ENCODE results near the gene PLA2G4B. TPM values are rescaled to one million over a fixed set of nuclear protein-coding genes. Genes with fewer than 3 reads are reported as not detected.

Gene PLA2G4B
- total and polyA plus RNA-seq, 7 experiments from 2014 or later, result 0.98 to 69.9 (median 33.7) TPM

DNA sequence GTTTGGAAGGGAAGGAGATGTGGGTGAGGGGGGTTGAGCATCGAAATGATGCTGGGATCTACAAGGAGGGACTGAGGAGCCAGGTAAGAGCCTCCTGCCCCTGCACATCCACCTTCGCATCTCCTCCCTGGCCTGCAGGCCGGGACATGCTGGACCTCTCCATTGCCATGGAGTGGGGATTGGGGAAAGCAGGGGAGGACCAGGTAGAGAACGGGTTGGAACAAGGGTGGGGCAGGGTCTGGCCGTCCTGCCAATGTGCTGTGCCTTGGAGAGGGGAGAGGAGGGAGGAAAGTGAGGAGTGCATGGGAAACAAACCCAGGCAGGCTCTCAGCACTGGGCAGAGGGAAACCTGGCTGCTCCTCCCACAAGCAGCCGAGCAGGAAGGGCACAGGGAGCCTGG, 10.6 kb downstream of the PLA2G4B start:
- H3K27me3 Mint-ChIP-seq, result no peaks in the 10 kb centered on the region
- Histone ChIP-seq H3K27me3 (ENCODE audit: control insufficient read depth in 2 of 2, insufficient read depth in 2 of 2, low read length in 2 of 2) (no peaks in the 10 kb centered on the region), H3K4me3 (ENCODE audit: low read length) (no peak overlapping the region), H3K27ac (ENCODE audit: low read depth, low read length) (no peak overlapping the region), H3K36me3 (ENCODE audit: control insufficient read depth in 2 of 3, insufficient read depth in 3 of 3, low read length in 3 of 3) (peaks cover 0 to 45% (median 0%) of the 10 kb centered on the region in 3 experiments), H3K9me3 (ENCODE audit: control insufficient read depth in 2 of 3, low read length in 3 of 3) (no peaks in the 10 kb centered on the region), H3K4me1 (ENCODE audit: control insufficient read depth in 2 of 2, insufficient read depth in 2 of 2, low read length in 2 of 2) (no peaks in the 10 kb centered on the region)
- intact Hi-C loops (cut with micrococcal nuclease), result no loop called here
- H3K27ac Mint-ChIP-seq, result peak overlapping the region in 3 of 9 donors; percentile 59 to 68 (median 61)
- POLR2A ChIA-PET, result no interaction called here
- no peak for ATAC-seq
- H3K4me3 Mint-ChIP-seq, result no peak overlapping the region
- DNase-seq, result no peak
- no peaks in the 10 kb centered on the region for H3K9me3 Mint-ChIP-seq
- peaks cover 0 to 1% (median 0%) of the 10 kb centered on the region in 7 donors for H3K4me1 Mint-ChIP-seq
- H3K36me3 Mint-ChIP-seq, result peaks cover 0 to 5% (median 3%) of the 10 kb centered on the region in 5 donors
- CTCF ChIA-PET, result no interaction called here

GRCh38 chr15:41849861-41850260, 11.2 kb downstream of the PLA2G4B start:
- peaks cover 0 to 38% (median 0%) of the 10 kb centered on the region in 3 experiments for H3K36me3 ChIP-seq (ENCODE audit: control insufficient read depth in 2 of 3, insufficient read depth in 3 of 3, low read length in 3 of 3)
- no peaks in the 10 kb centered on the region for H3K27me3 ChIP-seq (ENCODE audit: control insufficient read depth in 2 of 2, insufficient read depth in 2 of 2, low read length in 2 of 2)
- intact Hi-C loops (cut with micrococcal nuclease), result loop anchor here in 1 of 2 donors (5.0 kb wide), 1 partner anchor 52 kb away; no protein-coding TSS in a partner anchor
- ChIA-PET CTCF (no interaction called here), POLR2A (no interaction called here)
- DNase-seq (no peak), ATAC-seq (no peak)
- Mint-ChIP-seq H3K27ac (peak overlapping the region in 2 of 9 donors; percentile 32 to 71), H3K36me3 (peaks cover 0 to 5% (median 3%) of the 10 kb centered on the region in 5 donors), H3K4me1 (no peaks in the 10 kb centered on the region), H3K4me3 (no peak overlapping the region), H3K9me3 (no peaks in the 10 kb centered on the region), H3K27me3 (no peaks in the 10 kb centered on the region)
- H3K4me3 ChIP-seq (ENCODE audit: low read length), result no peak overlapping the region
- no peaks in the 10 kb centered on the region for H3K9me3 ChIP-seq (ENCODE audit: control insufficient read depth in 2 of 3, low read length in 3 of 3)
- H3K4me1 ChIP-seq (ENCODE audit: control insufficient read depth in 2 of 2, insufficient read depth in 2 of 2, low read length in 2 of 2), result no peaks in the 10 kb centered on the region
- no peak overlapping the region for H3K27ac ChIP-seq (ENCODE audit: low read depth, low read length)

GRCh38 chr15:41850482-41851166, 12.0 kb downstream of the PLA2G4B start:
- ATAC-seq, result no peak
- H3K4me3 ChIP-seq (ENCODE audit: low read length), result no peak overlapping the region
- no peaks in the 10 kb centered on the region for H3K4me1 ChIP-seq (ENCODE audit: control insufficient read depth in 2 of 2, insufficient read depth in 2 of 2, low read length in 2 of 2)
- Mint-ChIP-seq H3K4me3 (no peak overlapping the region), H3K27ac (peak overlapping the region in 6 of 9 donors; percentile 16 to 82 (median 72)), H3K9me3 (no peaks in the 10 kb centered on the region), H3K36me3 (peaks cover 0 to 5% (median 3%) of the 10 kb centered on the region in 5 donors), H3K4me1 (no peaks in the 10 kb centered on the region), H3K27me3 (no peaks in the 10 kb centered on the region)
- H3K36me3 ChIP-seq (ENCODE audit: control insufficient read depth in 2 of 3, insufficient read depth in 3 of 3, low read length in 3 of 3), result peaks cover 0 to 31% (median 0%) of the 10 kb centered on the region in 3 experiments
- no peaks in the 10 kb centered on the region for H3K27me3 ChIP-seq (ENCODE audit: control insufficient read depth in 2 of 2, insufficient read depth in 2 of 2, low read length in 2 of 2)
- DNase-seq, result no peak
- no peak overlapping the region for H3K27ac ChIP-seq (ENCODE audit: low read depth, low read length)
- H3K9me3 ChIP-seq (ENCODE audit: control insufficient read depth in 2 of 3, low read length in 3 of 3), result no peaks in the 10 kb centered on the region
- ChIA-PET CTCF (no interaction called here), POLR2A (interaction anchor here (0.7 kb wide), 1 partner anchor 21 kb away, joined by 3 read pairs; no protein-coding TSS in a partner anchor)
- intact Hi-C loops (cut with micrococcal nuclease), result loop anchor here in 1 of 2 donors (5.0 kb wide), 1 partner anchor 52 kb away; no protein-coding TSS in a partner anchor

DNA sequence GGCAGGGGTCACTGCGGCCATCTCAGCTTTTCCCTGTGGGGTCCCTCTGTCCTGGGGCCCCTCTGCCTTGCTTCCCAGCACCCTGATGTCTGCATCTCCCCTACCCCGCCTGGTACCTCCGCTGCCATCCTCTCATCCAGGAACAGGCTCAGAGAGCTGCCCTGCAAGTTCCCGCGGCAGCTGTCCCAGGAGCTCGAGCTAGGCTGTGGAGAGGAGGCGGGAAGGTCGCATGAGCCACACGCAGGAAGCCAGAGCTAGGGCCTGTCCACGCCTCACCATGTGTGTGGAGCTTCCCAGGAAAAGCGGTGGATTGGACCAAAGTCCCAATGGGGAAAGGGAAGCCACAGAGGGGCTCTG, 12.5 kb downstream of the PLA2G4B start:
- H3K27ac ChIP-seq (ENCODE audit: low read depth, low read length), result no peak overlapping the region
- no peak for ATAC-seq
- no peak overlapping the region for H3K4me3 ChIP-seq (ENCODE audit: low read length)
- ChIA-PET POLR2A (interaction anchor here (0.7 kb wide), 1 partner anchor 20 kb away, joined by 3 read pairs; no protein-coding TSS in a partner anchor), CTCF (no interaction called here)
- H3K9me3 ChIP-seq (ENCODE audit: control insufficient read depth in 2 of 3, low read length in 3 of 3), result no peaks in the 10 kb centered on the region
- H3K4me3 Mint-ChIP-seq, result no peak overlapping the region
- H3K4me1 Mint-ChIP-seq, result no peaks in the 10 kb centered on the region
- intact Hi-C loops (cut with micrococcal nuclease), result loop anchor here in 1 of 2 donors (5.0 kb wide), 1 partner anchor 51 kb away; no protein-coding TSS in a partner anchor
- peak overlapping the region in 2 of 9 donors; percentile 30 to 43 for H3K27ac Mint-ChIP-seq
- H3K27me3 Mint-ChIP-seq, result no peaks in the 10 kb centered on the region
- H3K9me3 Mint-ChIP-seq, result no peaks in the 10 kb centered on the region
- no peak for DNase-seq
- H3K27me3 ChIP-seq (ENCODE audit: control insufficient read depth in 2 of 2, insufficient read depth in 2 of 2, low read length in 2 of 2), result no peaks in the 10 kb centered on the region
- peaks cover 0 to 5% (median 3%) of the 10 kb centered on the region in 5 donors for H3K36me3 Mint-ChIP-seq
- H3K36me3 ChIP-seq (ENCODE audit: control insufficient read depth in 2 of 3, insufficient read depth in 3 of 3, low read length in 3 of 3), result peaks cover 0 to 26% (median 0%) of the 10 kb centered on the region in 3 experiments
- no peaks in the 10 kb centered on the region for H3K4me1 ChIP-seq (ENCODE audit: control insufficient read depth in 2 of 2, insufficient read depth in 2 of 2, low read length in 2 of 2)

DNA sequence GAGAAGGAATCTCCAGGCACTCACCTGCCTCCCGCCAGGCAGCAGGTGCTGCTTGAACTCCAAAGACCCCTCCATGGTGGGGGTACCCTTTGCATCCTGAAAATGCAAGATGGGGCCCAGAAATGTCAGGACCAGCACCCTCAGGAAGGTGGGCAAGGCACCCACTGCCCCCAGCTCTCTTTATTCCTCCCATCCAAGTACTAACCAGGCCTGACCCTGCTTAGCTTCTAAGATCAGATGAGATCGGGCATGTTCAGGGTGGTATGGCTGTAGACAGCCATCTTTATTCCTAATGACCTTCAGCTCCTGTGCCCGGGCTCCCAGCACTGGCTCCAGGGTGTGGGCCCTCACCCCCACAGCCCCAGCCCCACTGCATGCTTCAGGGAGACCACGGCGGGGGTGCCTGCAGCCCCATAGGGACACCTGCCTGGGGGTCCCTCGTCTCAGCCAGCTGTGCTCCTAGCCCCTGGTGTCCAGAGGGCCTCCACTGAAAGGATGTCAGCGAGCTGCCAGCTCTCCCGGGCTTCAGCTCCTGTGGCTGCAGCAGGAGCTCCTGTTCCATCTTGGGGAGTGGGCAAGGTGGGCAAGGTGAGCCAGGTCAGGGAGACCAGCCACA, 13.2 kb downstream of the PLA2G4B start:
- intact Hi-C loops (cut with micrococcal nuclease), result loop anchor here in 1 of 2 donors (5.0 kb wide), 1 partner anchor 50 kb away; no protein-coding TSS in a partner anchor
- Mint-ChIP-seq H3K4me3 (no peak overlapping the region), H3K4me1 (peaks cover 0 to under 1% (median 0%) of the 10 kb centered on the region in 7 donors), H3K36me3 (peaks cover 0 to 5% (median 0%) of the 10 kb centered on the region in 5 donors), H3K27me3 (no peaks in the 10 kb centered on the region), H3K9me3 (no peaks in the 10 kb centered on the region), H3K27ac (peak overlapping the region in 2 of 9 donors; percentile 2 to 17)
- DNase-seq (no peak), ATAC-seq (no peak)
- H3K4me1 ChIP-seq (ENCODE audit: control insufficient read depth in 2 of 2, insufficient read depth in 2 of 2, low read length in 2 of 2), result no peaks in the 10 kb centered on the region
- CTCF ChIA-PET, result interaction anchor here (1.0 kb wide), 1 partner anchor 18 kb away, joined by 3 read pairs; no protein-coding TSS in a partner anchor
- H3K4me3 ChIP-seq (ENCODE audit: low read length), result no peak overlapping the region
- H3K36me3 ChIP-seq (ENCODE audit: control insufficient read depth in 2 of 3, insufficient read depth in 3 of 3, low read length in 3 of 3), result peaks cover 0 to 18% (median 0%) of the 10 kb centered on the region in 3 experiments
- POLR2A ChIA-PET, result interaction anchor here (0.8 to 1.0 kb wide), 3 partner anchors 14 to 42 kb away, joined by 3 to 5 read pairs (median 3); partner anchors contain the start of genes JMJD7 and SPTBN5
- no peaks in the 10 kb centered on the region for H3K9me3 ChIP-seq (ENCODE audit: control insufficient read depth in 2 of 3, low read length in 3 of 3)
- no peaks in the 10 kb centered on the region for H3K27me3 ChIP-seq (ENCODE audit: control insufficient read depth in 2 of 2, insufficient read depth in 2 of 2, low read length in 2 of 2)
- no peak overlapping the region for H3K27ac ChIP-seq (ENCODE audit: low read depth, low read length)

GRCh38 chr15:41852736-41853590, 14.3 kb downstream of the PLA2G4B start:
- H3K36me3 Mint-ChIP-seq, result peaks cover 0 to 5% (median 0%) of the 10 kb centered on the region in 5 donors
- ChIA-PET CTCF (interaction anchor here (0.5 to 1.0 kb wide), 3 partner anchors 16 to 204 kb away, joined by 3 read pairs; no protein-coding TSS in a partner anchor), POLR2A (interaction anchor here (0.8 to 1.0 kb wide), 3 partner anchors 15 to 40 kb away, joined by 3 to 5 read pairs (median 3); partner anchors contain the start of genes JMJD7 and SPTBN5)
- peaks cover 0 to 2% (median 0%) of the 10 kb centered on the region in 7 donors for H3K4me1 Mint-ChIP-seq
- no peak overlapping the region for H3K27ac Mint-ChIP-seq
- DNase-seq (no peak), ATAC-seq (no peak)
- Histone ChIP-seq H3K9me3 (ENCODE audit: control insufficient read depth in 2 of 3, low read length in 3 of 3) (no peaks in the 10 kb centered on the region), H3K27me3 (ENCODE audit: control insufficient read depth in 2 of 2, insufficient read depth in 2 of 2, low read length in 2 of 2) (no peaks in the 10 kb centered on the region), H3K4me3 (ENCODE audit: low read length) (no peak overlapping the region), H3K27ac (ENCODE audit: low read depth, low read length) (no peak overlapping the region), H3K4me1 (ENCODE audit: control insufficient read depth in 2 of 2, insufficient read depth in 2 of 2, low read length in 2 of 2) (no peaks in the 10 kb centered on the region), H3K36me3 (ENCODE audit: control insufficient read depth in 2 of 3, insufficient read depth in 3 of 3, low read length in 3 of 3) (peaks cover 0 to 7% (median 0%) of the 10 kb centered on the region in 3 experiments)
- no peaks in the 10 kb centered on the region for H3K9me3 Mint-ChIP-seq
- H3K4me3 Mint-ChIP-seq, result no peak overlapping the region
- no peaks in the 10 kb centered on the region for H3K27me3 Mint-ChIP-seq
- intact Hi-C loops (cut with micrococcal nuclease), result loop anchor here in 1 of 2 donors (5.0 kb wide), 1 partner anchor 49 kb away; no protein-coding TSS in a partner anchor
